Dermis lymphatic vessel endothelial cell (primary cell): Measurements from ENCODE around the gene P2RX6. TPM values are rescaled to one million over a fixed set of nuclear protein-coding genes. Genes with fewer than 3 reads are reported as not detected.

Experiments used
- total RNA-seq: library from RNA; depleted of rRNA; stranded (reverse); fragments of >200 nt; gene quantifications from 2 replicates; pipeline ENCODE4 v1.2.1, GENCODE V29; 2014

Gene P2RX6
- under 0.01 TPM in 1 of 2 replicates, not detected in the other for total RNA-seq

DNA sequence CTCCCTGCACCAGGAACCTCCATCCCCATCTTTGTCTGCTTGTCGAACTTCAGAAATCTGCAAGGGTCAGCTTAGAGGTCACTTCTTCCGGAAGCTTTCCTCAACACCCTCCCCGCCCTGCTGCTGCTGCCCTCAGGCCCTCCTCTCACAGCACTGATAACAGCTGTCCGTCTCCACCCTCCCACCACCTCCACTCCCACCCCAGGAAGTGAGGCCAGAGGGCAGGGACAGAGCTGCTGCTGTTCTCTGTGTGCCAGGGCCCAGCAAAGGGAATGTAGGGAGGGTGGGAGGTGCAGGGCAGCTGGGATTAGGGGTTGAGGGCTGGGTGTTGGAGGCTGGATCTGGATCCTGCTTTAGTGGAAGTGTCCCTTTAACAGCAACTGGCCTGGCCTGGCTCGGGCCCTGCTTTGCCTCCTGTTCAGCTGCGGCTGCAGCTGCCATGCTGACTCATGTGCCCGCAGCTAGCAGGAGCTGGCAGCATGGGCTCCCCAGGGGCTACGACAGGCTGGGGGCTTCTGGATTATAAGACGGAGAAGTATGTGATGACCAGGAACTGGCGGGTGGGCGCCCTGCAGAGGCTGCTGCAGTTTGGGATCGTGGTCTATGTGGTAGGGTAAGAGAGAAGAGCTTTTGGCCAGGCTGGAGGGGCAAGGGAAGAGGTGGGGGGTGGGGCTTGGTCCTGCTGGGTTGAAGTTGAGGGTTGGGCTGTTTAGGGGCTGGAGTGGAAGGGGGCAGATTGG is at the start of gene P2RX6:
P2RX6 (plus strand) TSS at position 440 of the 740 bp plus-strand sequence; CDS start at position 450, 10 bp downstream.

DNA sequence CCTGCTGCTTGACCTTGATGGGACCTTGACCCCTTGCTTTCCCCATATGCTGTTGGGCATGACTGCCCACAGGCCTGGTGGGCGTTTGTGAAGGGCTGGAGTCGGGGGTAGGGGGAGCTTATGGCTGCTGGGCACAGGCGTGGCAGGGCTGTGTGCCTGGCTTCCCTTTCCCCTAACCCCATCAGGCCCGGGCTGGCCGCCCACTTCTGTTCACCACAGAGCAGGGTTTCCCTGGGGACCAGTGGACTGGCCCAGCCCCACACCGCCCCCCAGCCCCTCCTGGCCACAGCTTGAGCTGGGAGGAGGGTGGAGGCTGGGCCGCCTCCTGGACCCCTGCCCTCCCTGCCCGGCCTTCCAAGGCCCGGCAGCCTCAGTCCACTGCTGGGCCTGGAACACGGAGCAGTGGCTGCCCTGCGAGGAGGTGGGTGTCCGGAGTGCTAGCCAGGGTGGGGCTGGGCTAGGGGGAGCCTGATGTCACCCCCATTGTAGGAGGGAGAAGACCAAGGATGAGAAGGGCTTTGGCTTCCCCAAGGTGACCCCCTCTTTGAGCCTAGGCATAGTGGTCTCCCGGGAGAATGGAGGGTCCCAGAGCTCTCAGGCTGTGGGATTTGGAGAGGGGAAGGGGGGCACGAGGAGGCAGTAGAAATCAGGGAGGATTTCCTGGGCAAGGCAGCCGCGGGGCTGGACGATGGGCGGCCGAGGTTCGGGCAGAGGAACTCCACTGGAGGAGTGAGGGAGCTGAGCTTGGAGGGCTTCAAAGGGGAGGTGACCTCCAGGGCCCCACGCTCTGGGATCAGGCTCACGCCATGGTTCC is 47.9 kb upstream of the P2RX6 start, which contains the start of gene AIFM3:
AIFM3 (plus strand) TSS at position 373 of the 814 bp plus-strand sequence. CDS start 690 bp downstream, outside the sequence.

DNA sequence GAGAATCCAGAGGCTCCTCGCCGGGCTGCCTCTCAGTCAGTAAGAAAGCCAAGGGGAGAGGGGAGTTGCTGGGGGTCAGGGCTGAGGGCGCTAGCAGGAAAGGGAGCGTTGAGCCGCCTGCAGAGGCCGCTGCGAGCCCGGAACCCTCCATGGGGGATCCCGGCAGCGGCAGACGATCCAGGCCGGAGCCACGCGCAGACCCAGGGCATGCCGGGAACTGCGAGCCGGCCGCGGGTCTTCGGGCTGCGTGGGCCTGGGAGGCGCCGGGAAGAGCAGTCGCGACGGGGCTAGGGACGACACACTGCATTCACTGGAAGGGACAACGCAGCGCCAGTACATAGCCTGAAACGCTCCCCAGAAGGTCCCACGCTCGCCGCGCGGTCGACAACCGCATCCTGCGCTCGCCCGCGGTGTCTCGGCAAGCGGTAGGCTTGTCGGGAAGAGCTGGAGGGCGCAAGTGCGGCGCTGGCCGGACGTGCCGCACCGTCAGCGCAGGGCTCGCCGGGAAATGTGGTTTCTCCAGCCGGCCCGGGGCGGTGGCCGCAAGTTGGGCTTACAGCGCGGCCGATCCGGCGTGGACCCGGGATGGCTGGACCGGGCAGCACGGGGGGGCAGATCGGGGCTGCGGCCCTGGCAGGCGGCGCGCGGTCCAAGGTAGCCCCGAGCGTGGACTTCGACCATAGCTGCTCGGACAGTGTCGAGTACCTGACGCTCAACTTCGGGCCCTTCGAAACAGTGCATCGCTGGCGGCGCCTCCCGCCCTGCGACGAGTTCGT is 33.0 kb upstream of the P2RX6 start, which contains the start of gene LZTR1:
LZTR1 (plus strand) TSS at position 511 of the 776 bp plus-strand sequence; CDS start at position 586, 75 bp downstream.

DNA sequence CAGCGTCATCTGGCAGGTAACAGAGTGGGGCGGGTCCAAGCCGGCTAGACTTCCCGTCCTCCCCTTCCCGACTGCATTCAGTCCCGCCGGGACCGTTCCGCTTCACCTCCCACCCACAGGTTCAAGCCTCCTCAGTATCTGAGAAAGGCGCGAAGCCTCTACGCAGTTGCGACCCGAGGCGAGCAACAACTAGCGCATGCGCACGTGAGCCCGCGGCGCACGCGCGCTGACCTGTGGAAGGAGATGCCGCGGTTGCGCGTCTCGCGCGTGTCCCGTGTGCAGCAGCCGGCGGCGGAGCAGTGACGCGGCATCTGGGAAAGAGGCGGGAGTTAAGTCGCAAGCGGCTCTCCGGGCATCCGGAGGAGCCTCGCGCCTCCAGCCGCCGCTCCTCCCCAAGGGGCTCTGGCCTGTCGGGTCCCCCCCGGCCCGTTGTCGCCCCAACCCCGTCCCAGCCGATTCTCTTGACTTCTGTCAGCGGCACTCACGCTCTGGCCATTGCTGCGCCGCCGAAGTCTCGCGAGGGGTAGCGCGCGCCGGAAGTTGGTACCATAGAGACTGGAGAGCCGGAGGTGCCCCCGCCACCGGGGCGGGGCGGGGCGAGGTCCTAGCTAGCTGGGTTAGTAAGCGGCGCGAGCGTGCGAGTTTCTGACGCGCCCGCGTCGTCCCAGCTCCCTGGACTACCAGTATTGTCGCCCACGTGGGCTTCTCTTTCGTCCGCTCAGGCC is 13.2 kb upstream of the P2RX6 start, which contains the start of gene THAP7:
THAP7 (minus strand) TSS at position 518 of the 725 bp plus-strand sequence; CDS start at position 311, 207 bp downstream.

DNA sequence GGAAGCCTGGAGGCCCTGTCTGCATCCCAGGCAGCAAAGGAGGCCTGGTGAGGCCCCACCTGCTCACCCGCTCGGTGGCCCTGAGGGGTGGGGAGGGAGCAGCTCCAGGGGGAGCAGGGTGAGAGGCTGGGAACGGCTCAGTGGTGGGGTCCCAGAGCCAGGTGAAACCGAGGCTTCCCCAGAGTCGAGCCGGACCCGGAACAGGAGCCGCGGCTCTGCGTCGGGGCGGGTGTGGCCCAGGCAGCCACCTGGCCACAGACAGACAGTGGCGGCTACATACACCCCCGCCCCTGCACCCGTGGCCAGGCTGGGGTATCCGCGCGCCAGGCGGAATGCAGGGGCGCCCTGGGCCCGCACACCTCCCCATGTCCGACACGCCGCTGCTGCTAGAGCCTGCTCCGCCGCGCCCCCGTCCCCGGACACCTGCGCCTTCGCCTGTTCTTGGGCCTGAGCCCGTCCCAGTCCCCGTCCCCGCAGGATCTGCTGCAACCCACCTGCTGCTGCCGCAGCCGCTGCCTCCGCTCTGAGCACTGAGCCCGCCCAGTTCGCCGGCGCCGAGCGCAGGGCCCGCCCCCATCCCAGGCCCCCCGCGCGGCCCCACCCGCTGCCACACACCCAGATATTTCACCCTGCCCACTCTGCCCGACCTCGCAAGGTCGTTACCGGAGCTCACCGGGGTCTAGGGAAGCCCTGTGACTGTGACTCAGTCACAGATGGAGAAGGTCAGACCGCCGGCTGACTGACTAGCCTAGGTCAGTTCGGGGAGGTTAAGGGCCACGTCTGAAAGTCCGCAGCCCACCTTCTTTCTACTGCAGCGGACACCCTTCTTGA is 17.3 kb downstream of the P2RX6 start, which contains the start of gene SLC7A4:
SLC7A4 (minus strand) TSS at position 525 of the 831 bp plus-strand sequence. CDS start 749 bp downstream, outside the sequence.

DNA sequence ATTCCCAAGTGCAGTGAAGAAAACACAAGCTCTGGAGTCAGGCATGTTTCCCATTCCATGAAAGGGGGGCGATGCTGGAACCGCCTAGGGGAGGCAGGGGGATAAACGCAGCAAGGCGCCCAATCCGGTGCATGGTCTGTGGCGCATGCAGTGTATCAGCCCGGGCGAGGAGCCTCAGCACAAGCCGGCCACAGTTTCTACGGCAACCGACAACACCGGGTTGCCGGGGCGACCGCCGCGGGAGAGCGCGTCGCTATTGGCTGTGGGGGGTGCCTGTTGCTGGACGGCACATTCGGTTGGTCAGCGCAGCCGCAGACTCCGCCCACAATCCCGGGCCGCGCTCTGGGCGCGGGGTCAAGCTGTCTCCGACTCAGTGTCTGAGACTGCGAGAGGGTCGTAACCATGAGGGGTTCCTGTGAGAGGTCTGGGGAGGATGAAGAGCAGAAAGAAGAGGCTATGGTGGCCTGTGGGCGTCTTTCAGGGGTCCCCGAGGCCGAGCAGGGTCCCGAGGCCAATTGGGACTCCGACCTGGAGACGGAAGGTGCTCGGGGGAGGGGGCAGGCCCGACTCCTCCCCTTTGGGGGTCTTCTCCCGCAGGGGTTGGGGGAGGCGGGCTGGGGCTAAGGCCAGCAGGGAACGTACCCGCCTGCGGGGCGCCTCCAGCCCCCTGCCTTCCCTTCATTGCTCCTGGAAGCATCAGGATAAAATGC is 30.8 kb downstream of the P2RX6 start, which contains the start of gene LRRC74B:
LRRC74B (plus strand) TSS at position 362 of the 710 bp plus-strand sequence; CDS start at position 403, 41 bp downstream.

Other genes starting within 250 kb of the P2RX6 start
- not detected in 2 replicates for gene SERPIND1, start 241.1 kb upstream of the P2RX6 start, total RNA-seq
- gene PI4KA, start 156.4 kb upstream of the P2RX6 start, total RNA-seq = 17.9 and 18.3 TPM in 2 replicates
- gene SNAP29, start 156.2 kb upstream of the P2RX6 start, total RNA-seq = 6.4 and 7.9 TPM in 2 replicates
- 35.0 and 41.4 TPM in 2 replicates for gene CRKL, start 97.8 kb upstream of the P2RX6 start, total RNA-seq
- gene AIFM3, start 47.9 kb upstream of the P2RX6 start, total RNA-seq = not detected in 2 replicates
- gene LZTR1, start 32.9 kb upstream of the P2RX6 start, total RNA-seq = 39.0 and 43.7 TPM in 2 replicates
- gene THAP7, start 13.0 kb upstream of the P2RX6 start, total RNA-seq = 11.6 and 15.1 TPM in 2 replicates
- not detected in 2 replicates for gene SLC7A4, start 17.4 kb downstream of the P2RX6 start, total RNA-seq
- gene LRRC74B, start 30.8 kb downstream of the P2RX6 start, total RNA-seq = not detected in 2 replicates